Superior temporal gyrus (tissue), 1 donor: ENCODE measurements around the gene PDE1A.
A peak's percentile ranks its signal among the peaks of the same experiment; 100 is the strongest.
"Not testable (repeated sequence)": the region's sequence is repeated elsewhere in the genome, so short reads cannot be mapped to it uniquely, and the experiment has no call there.

Source experiments
- DNase-seq: peaks from one replicate; pipeline ENCODE4 v3.0.0-alpha.2; 2016; ENCODE audit errors: extremely low spot score

PDE1A gene

GRCh38 chr2:182406221-182406620 lies 20.6 kb downstream of the PDE1A start:
- DNase-seq = no peak

- no peak for DNase-seq
Observed at GRCh38 chr2:182404975-182405561, 21.8 kb downstream of the PDE1A start.

GRCh38 chr2:182404092-182404491 lies 22.7 kb downstream of the PDE1A start:
- DNase-seq = no peak

GRCh38 chr2:182393270-182393760 lies 33.5 kb downstream of the PDE1A start:
- DNase-seq = no peak

- DNase-seq = no peak
Observed at GRCh38 chr2:182391443-182391842, 35.4 kb downstream of the PDE1A start.

GRCh38 chr2:182386267-182386880 lies 40.5 kb downstream of the PDE1A start:
- not testable (repeated sequence) for DNase-seq

- DNase-seq = no peak
Observed at GRCh38 chr2:182384860-182385259, 42.0 kb downstream of the PDE1A start.

GRCh38 chr2:182381225-182381624 lies 45.6 kb downstream of the PDE1A start:
- no peak for DNase-seq

- peak; percentile 60 for DNase-seq
Observed at GRCh38 chr2:182379241-182379640, 47.6 kb downstream of the PDE1A start.

GRCh38 chr2:182378759-182379158 lies 48.1 kb downstream of the PDE1A start:
- DNase-seq = no peak

- no peak for DNase-seq
Observed at GRCh38 chr2:182377467-182377866, 49.4 kb downstream of the PDE1A start.

GRCh38 chr2:182375862-182376261 lies 51.0 kb downstream of the PDE1A start:
- no peak for DNase-seq

- DNase-seq = no peak
Observed at GRCh38 chr2:182372661-182373060, 54.2 kb downstream of the PDE1A start.

GRCh38 chr2:182368996-182369395 lies 57.8 kb downstream of the PDE1A start:
- DNase-seq = no peak

GRCh38 chr2:182368446-182368845 lies 58.4 kb downstream of the PDE1A start:
- no peak for DNase-seq

- no peak for DNase-seq
Observed at GRCh38 chr2:182367401-182367800, 59.4 kb downstream of the PDE1A start.

- DNase-seq = no peak
Observed at GRCh38 chr2:182366628-182367027, 60.2 kb downstream of the PDE1A start.

GRCh38 chr2:182365855-182366254 lies 61.0 kb downstream of the PDE1A start:
- no peak for DNase-seq

GRCh38 chr2:182361477-182361876 lies 65.4 kb downstream of the PDE1A start:
- no peak for DNase-seq

- DNase-seq = no peak
Observed at GRCh38 chr2:182360663-182361260, 66.1 kb downstream of the PDE1A start.

- DNase-seq = no peak
Observed at GRCh38 chr2:182359990-182360662, 66.7 kb downstream of the PDE1A start.
